ENCODE measurements around the gene UTP25. TPM values are rescaled to one million over a fixed set of nuclear protein-coding genes. Genes with fewer than 3 reads are reported as not detected.

UTP25 gene
- total RNA-seq, result 10.5 and 11.7 TPM in 2 replicates
- 5.9 and 6.6 TPM in 2 replicates for polyA plus RNA-seq
- 5.3 and 5.7 TPM in 2 replicates for polyA plus RNA-seq (2011; cell fraction: cytosol; rRNA removed)
- polyA plus RNA-seq (2011; cell fraction: nucleus; rRNA removed), result 23.9 and 27.8 TPM in 2 replicates
- polyA plus RNA-seq (2012), result 6.5 and 9.0 TPM in 2 replicates
- polyA minus RNA-seq, result 20.9 and 22.0 TPM in 2 replicates
- 10.0 TPM for polyA minus RNA-seq (2011; cell fraction: cytosol; rRNA and poly(A)+ RNA removed)
- 47.3 and 73.9 TPM in 2 replicates for polyA minus RNA-seq (2011; cell fraction: nucleus; rRNA and poly(A)+ RNA removed)
- percentile 91 among the genes with signal in this experiment for Bru-seq, nascent RNA
- percentile 71 among the genes with signal in this experiment for BruChase-seq, experiment 1, labeled RNA remaining after a 6-hour chase
- percentile 82 among the genes with signal in this experiment for BruChase-seq, experiment 2, labeled RNA remaining after a 2-hour chase
- long read RNA-seq, full-length matches to known transcripts, result 43 of 88 reads
- long read RNA-seq, partial matches to known transcripts, result 5 of 88 reads
- long read RNA-seq, other reads (novel, unspliced or antisense), result 40 of 88 reads

- no peaks in the 10 kb centered on the region for H3K9me1 ChIP-seq (replicated peaks; ENCODE audit: control insufficient read depth, extremely low read depth, insufficient read depth, low read length)
- POLR2A ChIA-PET, result interaction anchor here (0.7 to 1.7 kb wide), 2 partner anchors 12 to 20 kb away, joined by 4 to 15 read pairs; no protein-coding TSS in a partner anchor
- dilution Hi-C loops (cut with MboI; ENCODE audit: extremely low pct_ligation_motif_present, low sequenced_read_pairs) (loop anchor here (25.0 kb wide), 1 partner anchor 535 kb away; no protein-coding TSS in a partner anchor), intact Hi-C loops (cut with micrococcal nuclease) (loop anchor here (1.0 kb wide), 4 partner anchors 13 to 407 kb away; partner anchors contain the start of gene C1orf74)
- no peaks in the 10 kb centered on the region for H3K9me3 ChIP-seq (replicated peaks; ENCODE audit: control insufficient read depth, insufficient read depth, low read length)
- H2AFZ ChIP-seq (ENCODE audit: low read depth, low read length), result peak within 1 kb of the TSS; percentile 45
- H3K79me2 ChIP-seq (ENCODE audit: control insufficient read depth, insufficient read depth, low read length), result peaks cover 14% of the 10 kb centered on the region
- H3K27ac ChIP-seq (ENCODE audit: insufficient read depth, low read depth, low read length), result peak within 1 kb of the TSS; percentile 91
- FAIRE-seq, result peak; percentile 93
- H3K36me3 ChIP-seq (ENCODE audit: control insufficient read depth in 2 of 2, extremely low read depth in 1 of 2, insufficient read depth in 2 of 2, low read length in 2 of 2), result peaks cover 2 to 8% of the 10 kb centered on the region in 2 experiments
- no peaks in the 10 kb centered on the region for H4K20me1 ChIP-seq (replicated peaks; ENCODE audit: control insufficient read depth, extremely low read depth, insufficient read depth, low read length)
- H3K4me1 ChIP-seq (ENCODE audit: control insufficient read depth, extremely low read depth, insufficient read depth, low read length), result peaks cover 58% of the 10 kb centered on the region
- H3K27me3 ChIP-seq (ENCODE audit: control insufficient read depth in 2 of 2, insufficient read depth in 2 of 2, low read length in 2 of 2), result no peaks in the 10 kb centered on the region
- TSS peak; percentile 48 for BruUV-seq (replicated peaks)
- CTCF ChIA-PET, result interaction anchor here (0.6 to 1.3 kb wide), 6 partner anchors 11 to 49 kb away, joined by 3 to 16 read pairs (median 4); partner anchors contain the start of gene C1orf74
- H3K9ac ChIP-seq (replicated peaks; ENCODE audit: extremely low read depth, insufficient read depth, low read length), result peak within 1 kb of the TSS; percentile 88
- no peak for TF ChIP-seq GATA2 (IDR thresholded peaks at IDR 0.05; ENCODE audit: insufficient read depth, insufficient read length, low read depth, low read length)
- TF ChIP-seq JUN (IDR thresholded peaks at IDR 0.05; ENCODE audit: borderline replicate concordance, insufficient read depth, insufficient read length, low read depth), result no peak
- TF ChIP-seq, protein P1, sequence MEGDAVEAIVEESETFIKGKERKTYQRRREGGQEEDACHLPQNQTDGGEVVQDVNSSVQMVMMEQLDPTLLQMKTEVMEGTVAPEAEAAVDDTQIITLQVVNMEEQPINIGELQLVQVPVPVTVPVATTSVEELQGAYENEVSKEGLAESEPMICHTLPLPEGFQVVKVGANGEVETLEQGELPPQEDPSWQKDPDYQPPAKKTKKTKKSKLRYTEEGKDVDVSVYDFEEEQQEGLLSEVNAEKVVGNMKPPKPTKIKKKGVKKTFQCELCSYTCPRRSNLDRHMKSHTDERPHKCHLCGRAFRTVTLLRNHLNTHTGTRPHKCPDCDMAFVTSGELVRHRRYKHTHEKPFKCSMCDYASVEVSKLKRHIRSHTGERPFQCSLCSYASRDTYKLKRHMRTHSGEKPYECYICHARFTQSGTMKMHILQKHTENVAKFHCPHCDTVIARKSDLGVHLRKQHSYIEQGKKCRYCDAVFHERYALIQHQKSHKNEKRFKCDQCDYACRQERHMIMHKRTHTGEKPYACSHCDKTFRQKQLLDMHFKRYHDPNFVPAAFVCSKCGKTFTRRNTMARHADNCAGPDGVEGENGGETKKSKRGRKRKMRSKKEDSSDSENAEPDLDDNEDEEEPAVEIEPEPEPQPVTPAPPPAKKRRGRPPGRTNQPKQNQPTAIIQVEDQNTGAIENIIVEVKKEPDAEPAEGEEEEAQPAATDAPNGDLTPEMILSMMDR (IDR thresholded peaks at IDR 0.05; ENCODE audit: extremely low read depth in 1 of 2, insufficient read depth in 1 of 2, low read depth in 1 of 2, low read length in 2 of 2), result peak; percentile 71 to 80
- peak; percentile 84 for TF ChIP-seq POLR2A (IDR thresholded peaks at IDR 0.05; ENCODE audit: low read depth, low read length)
- TF ChIP-seq, protein P2, sequence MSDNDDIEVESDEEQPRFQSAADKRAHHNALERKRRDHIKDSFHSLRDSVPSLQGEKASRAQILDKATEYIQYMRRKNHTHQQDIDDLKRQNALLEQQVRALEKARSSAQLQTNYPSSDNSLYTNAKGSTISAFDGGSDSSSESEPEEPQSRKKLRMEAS (IDR thresholded peaks at IDR 0.05; ENCODE audit: insufficient read depth, insufficient read length), result peak; percentile 99
- TF ChIP-seq MYC (IDR thresholded peaks at IDR 0.05; ENCODE audit: low read depth, low read length), result peak; percentile 100
- peak; percentile 77 for TF ChIP-seq POLR2AphosphoS5 (IDR thresholded peaks at IDR 0.05; ENCODE audit: insufficient read depth, low read depth, low read length)
- no peak for TF ChIP-seq EZH2 (IDR thresholded peaks at IDR 0.05; ENCODE audit: borderline replicate concordance, low read depth, low read length, severe bottlenecking)
- no peak for TF ChIP-seq FOS (IDR thresholded peaks at IDR 0.05; ENCODE audit: borderline replicate concordance, insufficient read depth, low read length)
- H3K4me3 ChIP-seq (replicated peaks in 1 of 3; ENCODE audit: insufficient read depth in 1 of 3, low read depth in 1 of 3, low read length in 3 of 3), result peak within 1 kb of the TSS; percentile 73 to 85 (median 81)
- H3K4me2 ChIP-seq (ENCODE audit: insufficient read depth, low read length), result peak within 1 kb of the TSS; percentile 62
- peak; percentile 99 for DNase-seq (ENCODE audit: low read depth, low spot score)
Measured at GRCh38 chr1:209827384-209828262, at the start of gene UTP25. UTP25 (plus strand) TSS chr1:209827972; CDS start chr1:209828064, 92 bp downstream.

Data from endothelial cell of umbilical vein (primary cell).